Uterus (tissue), 2 donors: ENCODE data around the gene AUH.

Experiments
- POLR2A ChIP-seq, 2 donors: fragments of 450-650 bp; IDR thresholded peaks; one replicate each; pipeline ENCODE4 v1.6.1; 2016; ENCODE audit warnings: antibody characterized with exemption in 2 of 2, mild to moderate bottlenecking in 1 of 2, moderate library complexity in 1 of 2
- TF ChIP-seq, protein P1 (sequence below), 4 experiments: fragments of 200-600 bp in 2 of 4; fragments of 450-650 bp in 2 of 4; sonication (generic) in 2 of 4; IDR thresholded peaks; one replicate each; pipeline ENCODE4 v1.5.1; 2016 to 2019; ENCODE audit warnings: antibody characterized with exemption in 4 of 4, mild to moderate bottlenecking in 2 of 4, moderate library complexity in 1 of 4

DNA sequence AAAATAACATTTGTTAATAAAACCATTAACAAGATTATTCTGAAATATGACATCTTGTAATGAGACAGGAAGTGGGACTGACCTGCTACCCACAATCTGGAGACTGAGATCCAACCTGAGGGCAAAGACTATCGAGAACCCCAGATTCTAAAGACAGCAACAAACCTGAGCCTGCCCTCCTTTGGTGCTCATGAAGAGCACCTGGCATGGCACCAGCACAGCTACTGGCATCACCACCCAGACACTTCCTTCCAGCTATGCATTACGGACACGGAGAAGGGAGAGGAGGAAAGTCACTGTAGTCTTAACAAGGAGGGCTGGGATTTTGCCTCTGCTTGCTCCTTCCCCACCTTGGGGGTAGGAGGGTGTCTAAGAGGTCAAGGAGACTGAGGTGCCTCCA is 105.5 kb downstream of the AUH start:
- TF ChIP-seq, protein P1, sequence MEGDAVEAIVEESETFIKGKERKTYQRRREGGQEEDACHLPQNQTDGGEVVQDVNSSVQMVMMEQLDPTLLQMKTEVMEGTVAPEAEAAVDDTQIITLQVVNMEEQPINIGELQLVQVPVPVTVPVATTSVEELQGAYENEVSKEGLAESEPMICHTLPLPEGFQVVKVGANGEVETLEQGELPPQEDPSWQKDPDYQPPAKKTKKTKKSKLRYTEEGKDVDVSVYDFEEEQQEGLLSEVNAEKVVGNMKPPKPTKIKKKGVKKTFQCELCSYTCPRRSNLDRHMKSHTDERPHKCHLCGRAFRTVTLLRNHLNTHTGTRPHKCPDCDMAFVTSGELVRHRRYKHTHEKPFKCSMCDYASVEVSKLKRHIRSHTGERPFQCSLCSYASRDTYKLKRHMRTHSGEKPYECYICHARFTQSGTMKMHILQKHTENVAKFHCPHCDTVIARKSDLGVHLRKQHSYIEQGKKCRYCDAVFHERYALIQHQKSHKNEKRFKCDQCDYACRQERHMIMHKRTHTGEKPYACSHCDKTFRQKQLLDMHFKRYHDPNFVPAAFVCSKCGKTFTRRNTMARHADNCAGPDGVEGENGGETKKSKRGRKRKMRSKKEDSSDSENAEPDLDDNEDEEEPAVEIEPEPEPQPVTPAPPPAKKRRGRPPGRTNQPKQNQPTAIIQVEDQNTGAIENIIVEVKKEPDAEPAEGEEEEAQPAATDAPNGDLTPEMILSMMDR (IDR thresholded peaks at IDR 0.05): no peak
- no peak for TF ChIP-seq POLR2A (IDR thresholded peaks at IDR 0.05)
